GM12864 (cell line): ENCODE results near the gene OS9.
"Not testable (repeated sequence)": the region's sequence is repeated elsewhere in the genome, so short reads cannot be mapped to it uniquely, and the experiment has no call there.

Experiments
- DNase-seq: peaks from one replicate; pipeline ENCODE4 v3.0.0-alpha.2; 2011; ENCODE audit warnings: low read depth
- H3K4me3 ChIP-seq: 2 replicates; pipeline ENCODE4 v1.5.1; 2011; ENCODE audit warnings: mild to moderate bottlenecking, low read depth, low read length, control low read depth
- CTCF ChIP-seq: IDR thresholded peaks from 2 replicates; pipeline ENCODE4 v1.5.1; 2011; ENCODE audit warnings: low read depth, mild to moderate bottlenecking, moderate library complexity, low read length, control low read depth, inconsistent platforms; ENCODE audit errors: missing control alignments

The OS9 gene

GRCh38 chr12:57720606-57721595 is 27.0 kb downstream of the OS9 start:
- no peak overlapping the region for H3K4me3 ChIP-seq
- DNase-seq: no peak
- peak; percentile 3 for TF ChIP-seq CTCF

- DNase-seq, H3K4me3 ChIP-seq: not testable (repeated sequence)
These were observed 28.1 kb downstream of the OS9 start for GRCh38 chr12:57721846-57722608.

GRCh38 chr12:57722716-57723629 is 29.0 kb downstream of the OS9 start:
- no peak overlapping the region for H3K4me3 ChIP-seq
- no peak for DNase-seq
- no peak for TF ChIP-seq CTCF

GRCh38 chr12:57723630-57723962 is 29.7 kb downstream of the OS9 start:
- no peak for DNase-seq
- no peak for TF ChIP-seq CTCF
- no peak overlapping the region for H3K4me3 ChIP-seq

GRCh38 chr12:57724003-57724935 is 30.3 kb downstream of the OS9 start:
- no peak overlapping the region for H3K4me3 ChIP-seq
- no peak for TF ChIP-seq CTCF
- DNase-seq: no peak

GRCh38 chr12:57724936-57725740 is 31.2 kb downstream of the OS9 start:
- no peak for TF ChIP-seq CTCF
- H3K4me3 ChIP-seq: no peak overlapping the region
- DNase-seq: no peak
